GM12875 (cell line): Measurements from ENCODE around the gene EBI3.
A peak's percentile ranks its signal among the peaks of the same experiment; 100 is the strongest.

Source experiments
- H3K4me3 ChIP-seq: one replicate; pipeline ENCODE4 v1.5.1; 2011; ENCODE audit warnings: low read depth, low read length, control low read depth
- CTCF ChIP-seq: IDR thresholded peaks from 2 replicates; pipeline ENCODE4 v1.5.1; 2011; ENCODE audit warnings: low read depth, mild to moderate bottlenecking, control low read depth, inconsistent platforms, low read length, moderate library complexity, borderline replicate concordance; ENCODE audit not compliant: insufficient read depth

The EBI3 gene

GRCh38 chr19:4206818-4207484, 22.4 kb upstream of the EBI3 start:
- peak; percentile 46; the same call in 1 of the 2 replicates for TF ChIP-seq CTCF

GRCh38 chr19:4208385-4209094, 20.8 kb upstream of the EBI3 start:
- no peak overlapping the region for H3K4me3 ChIP-seq

More at GRCh38 chr19:4206818-4207484, 22.4 kb upstream of the EBI3 start:
- no peak overlapping the region for H3K4me3 ChIP-seq

GRCh38 chr19:4210166-4210731, 19.1 kb upstream of the EBI3 start:
- TF ChIP-seq CTCF: no peak
- no peak overlapping the region for H3K4me3 ChIP-seq

More at GRCh38 chr19:4208385-4209094, 20.8 kb upstream of the EBI3 start:
- peak; percentile 74 for TF ChIP-seq CTCF

- TF ChIP-seq CTCF: no peak
- H3K4me3 ChIP-seq: no peak overlapping the region
Observed at GRCh38 chr19:4213116-4213515, 16.2 kb upstream of the EBI3 start.

GRCh38 chr19:4215807-4216206, 13.5 kb upstream of the EBI3 start:
- no peak overlapping the region for H3K4me3 ChIP-seq
- no peak for TF ChIP-seq CTCF

- H3K4me3 ChIP-seq: no peak overlapping the region
- no peak for TF ChIP-seq CTCF
Observed at GRCh38 chr19:4216846-4217245, 12.5 kb upstream of the EBI3 start.
